ENCODE results near the gene TPGS1.
"Not testable (repeated sequence)": the region's sequence is repeated elsewhere in the genome, so short reads cannot be mapped to it uniquely, and the experiment has no call there.

TPGS1 gene

GRCh38 chr19:478236-478903 lies 28.9 kb upstream of the TPGS1 start:
- no peak for DNase-seq

DNA sequence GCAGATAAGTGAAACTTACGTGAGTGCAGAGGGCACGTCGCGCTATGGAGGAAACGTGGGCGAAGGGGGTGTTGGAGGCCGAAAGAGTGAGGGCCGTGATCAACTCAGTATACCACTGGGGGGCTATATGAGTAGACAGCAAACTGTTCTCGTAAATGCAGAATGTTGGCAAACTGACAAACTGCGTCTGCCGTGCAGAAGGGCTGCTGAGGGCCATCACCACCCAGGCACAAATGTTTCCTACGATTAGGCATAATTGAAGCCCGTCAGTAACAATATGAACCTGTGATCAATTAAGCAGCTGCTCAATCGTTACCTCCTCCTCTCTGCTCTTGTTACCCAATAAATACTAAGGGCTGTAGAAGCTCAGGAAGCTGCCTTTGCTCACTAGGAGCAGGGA lies 28.3 kb upstream of the TPGS1 start:
- no peak for DNase-seq

GRCh38 chr19:480016-480855 lies 27.1 kb upstream of the TPGS1 start:
- no peak for DNase-seq

GRCh38 chr19:481100-481499 lies 26.2 kb upstream of the TPGS1 start:
- DNase-seq: not testable (repeated sequence)

DNA sequence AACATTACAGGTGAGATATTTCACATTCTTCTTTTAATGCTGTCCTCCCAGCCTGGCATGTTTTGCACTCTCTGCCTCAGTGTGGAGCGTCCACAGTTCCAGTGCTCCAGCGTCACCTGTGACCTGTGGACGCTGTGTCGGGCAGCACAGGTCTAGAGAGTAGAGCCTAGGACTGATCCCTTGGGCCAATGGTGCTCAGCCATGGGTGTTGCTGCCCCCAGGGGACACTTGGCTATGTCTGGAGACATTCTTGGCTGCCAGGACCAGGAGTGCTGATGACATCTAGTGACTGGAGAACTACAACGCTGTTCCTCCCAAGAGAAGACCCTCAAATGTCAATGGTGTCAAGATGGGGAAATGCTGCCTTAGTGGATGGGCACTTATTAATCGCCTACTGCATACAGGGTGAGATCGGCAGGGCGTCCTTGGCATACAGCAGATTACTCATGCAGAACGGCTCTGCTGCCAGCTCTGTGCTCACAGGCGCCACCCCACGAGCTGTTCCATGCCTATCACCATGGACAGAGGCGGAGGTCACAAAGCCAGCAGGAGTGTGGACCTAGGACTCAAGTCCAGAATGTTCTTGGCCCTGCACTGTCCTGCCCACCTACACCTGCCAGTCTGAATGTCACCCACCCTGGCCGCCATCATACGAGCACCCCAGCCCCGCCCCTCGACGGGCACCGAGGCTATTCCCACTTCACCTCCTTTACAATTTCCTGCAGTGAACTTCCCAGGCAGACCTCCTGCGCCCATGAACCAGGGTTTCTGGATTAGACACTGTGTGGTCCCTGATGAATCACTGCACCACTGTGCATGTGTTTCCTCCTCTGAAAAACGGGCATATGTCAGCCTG lies 24.9 kb upstream of the TPGS1 start:
- DNase-seq: no peak

DNA sequence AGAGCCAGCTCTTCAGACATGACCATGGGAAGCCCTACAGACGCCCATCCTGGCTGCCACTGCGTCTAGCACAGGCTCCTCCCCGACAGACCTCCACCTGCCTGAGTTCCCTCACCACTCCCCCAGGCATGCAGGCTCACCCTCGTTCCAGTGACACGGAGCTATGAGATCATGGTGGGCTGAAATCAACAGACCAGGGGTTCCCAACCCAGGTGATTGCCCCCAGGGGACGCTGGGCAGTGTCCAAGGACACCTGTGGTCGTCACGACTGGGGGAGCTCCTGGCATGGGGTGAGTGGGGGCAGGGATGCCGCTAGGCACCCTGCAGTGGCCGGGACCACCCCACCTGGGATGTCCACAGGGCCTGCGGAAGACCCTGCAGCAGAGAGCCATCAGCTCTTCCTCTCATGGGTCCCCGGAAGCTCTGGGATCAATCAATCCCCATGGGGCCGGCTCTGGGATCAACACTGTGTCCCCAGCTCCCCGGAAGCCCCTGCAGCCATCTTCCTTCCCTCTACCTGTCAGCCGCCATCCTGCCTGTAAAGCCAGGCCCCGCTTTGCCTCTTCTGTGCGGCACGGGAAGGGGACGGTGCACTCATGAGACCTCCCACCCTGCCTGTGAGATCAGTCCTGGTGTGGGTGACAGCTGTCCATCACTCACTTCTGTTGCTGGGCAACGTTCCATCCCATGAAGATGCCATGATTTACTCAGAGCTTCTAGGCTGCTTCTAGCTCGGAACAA lies 23.8 kb upstream of the TPGS1 start:
- no peak for DNase-seq

DNA sequence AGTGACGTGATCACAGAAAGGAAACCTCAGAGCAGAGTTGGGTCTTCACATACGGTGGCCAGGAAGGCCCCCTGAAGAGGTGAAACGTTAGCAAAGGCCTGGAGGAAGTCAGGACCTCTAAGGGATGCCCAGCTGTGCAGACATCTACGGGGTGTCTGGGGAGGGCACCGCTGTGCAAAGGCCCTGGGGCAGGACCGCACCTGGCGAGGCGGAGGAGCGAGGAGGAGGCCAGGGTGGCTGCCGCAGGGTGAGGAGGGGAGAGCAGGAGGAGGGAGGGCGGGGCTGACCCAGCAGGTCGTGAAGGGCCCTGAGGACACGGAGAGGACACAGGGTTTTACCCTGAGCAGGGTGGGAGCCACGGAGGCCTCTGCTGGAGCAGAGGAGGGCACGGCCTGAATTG lies 22.8 kb upstream of the TPGS1 start:
- DNase-seq: no peak

DNA sequence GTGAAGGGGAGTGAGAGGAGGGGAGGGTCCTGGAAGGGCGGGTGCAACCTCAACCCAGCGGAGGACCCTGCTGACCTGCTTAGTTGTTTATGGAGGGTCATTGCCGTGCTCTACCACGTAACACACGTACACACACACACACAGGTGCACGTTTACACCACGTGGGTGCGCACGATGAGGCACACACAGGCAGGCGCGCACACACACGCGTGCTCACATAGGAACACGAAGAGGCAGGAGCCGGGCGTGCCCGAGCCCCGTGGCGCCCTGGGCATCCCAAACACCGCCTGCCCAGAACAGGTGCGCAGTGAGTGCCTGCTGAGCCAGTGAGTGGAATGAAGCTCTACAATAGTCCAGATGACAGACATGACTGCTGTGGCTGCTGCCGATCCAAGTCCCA lies 22.2 kb upstream of the TPGS1 start:
- DNase-seq: no peak

DNA sequence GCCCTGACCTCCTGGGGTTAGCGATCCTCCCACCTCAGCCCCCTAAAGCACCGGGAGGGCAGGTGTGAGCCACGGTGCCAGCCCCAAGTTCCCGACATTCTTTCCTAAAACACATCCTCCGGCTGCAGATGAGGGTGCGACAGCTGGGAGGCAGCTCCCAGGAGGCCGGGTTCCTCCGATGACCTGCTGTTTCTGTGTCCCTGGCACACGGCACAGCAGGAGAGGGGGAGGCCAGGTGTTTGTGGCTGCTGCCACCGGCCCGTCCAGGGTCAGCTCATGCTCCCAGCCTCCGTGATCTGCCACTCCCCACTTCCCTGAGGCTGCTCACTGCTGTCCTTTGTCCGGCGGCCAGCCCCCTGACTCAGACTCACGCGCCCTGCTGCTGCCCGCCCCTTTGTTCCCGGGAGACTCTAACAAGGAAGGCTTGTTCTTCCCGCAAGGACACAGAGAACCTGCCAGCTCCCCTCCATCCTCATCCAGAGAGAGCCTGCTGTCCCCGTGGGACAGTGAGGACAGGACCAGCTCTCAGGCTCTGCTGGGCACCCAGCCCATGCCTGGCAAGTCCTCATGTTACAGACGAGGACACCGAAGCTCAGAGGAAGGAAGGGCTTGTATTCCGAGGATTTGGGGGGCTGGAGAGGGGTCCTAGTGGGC lies 21.6 kb upstream of the TPGS1 start:
- no peak for DNase-seq

GRCh38 chr19:488505-489417 lies 18.5 kb upstream of the TPGS1 start:
- DNase-seq: peak; percentile 55 to 88

- DNase-seq: no peak
Observed at GRCh38 chr19:489418-490196, 17.7 kb upstream of the TPGS1 start.

DNA sequence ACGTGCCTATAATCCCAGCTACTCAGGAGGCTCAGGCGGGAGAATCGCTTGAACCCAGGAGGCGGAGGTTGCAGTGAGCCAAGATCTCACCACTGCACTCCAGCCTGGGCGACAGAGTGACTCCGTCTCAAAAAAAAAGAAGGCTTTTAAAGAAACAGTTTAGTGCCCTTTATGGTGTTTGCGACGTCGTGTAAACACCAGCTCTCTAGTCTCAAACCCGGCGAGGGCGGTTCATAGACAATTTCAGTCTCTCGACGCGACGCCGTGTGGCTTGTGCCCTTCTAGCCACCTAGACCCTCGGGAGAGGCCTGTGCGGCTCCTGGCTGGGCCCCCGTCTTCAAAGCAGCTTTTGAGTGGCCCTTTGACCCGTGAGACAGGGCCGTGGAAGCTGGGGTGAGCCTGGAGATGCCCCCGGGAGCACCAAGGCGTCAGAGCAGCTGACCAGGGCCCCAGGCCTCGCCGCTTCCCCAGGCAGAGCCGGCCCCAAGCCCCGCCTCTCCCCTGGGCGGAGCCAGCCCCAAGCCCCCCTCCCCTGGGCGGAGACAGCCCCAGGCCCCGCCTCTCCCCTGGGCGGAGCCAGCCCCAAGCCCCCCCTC lies 16.1 kb upstream of the TPGS1 start:
- no peak for DNase-seq

- no peak for DNase-seq
Observed at GRCh38 chr19:492091-492531, 15.2 kb upstream of the TPGS1 start.

GRCh38 chr19:493391-494170 lies 13.7 kb upstream of the TPGS1 start:
- no peak for DNase-seq

GRCh38 chr19:494171-495080 lies 12.9 kb upstream of the TPGS1 start:
- DNase-seq: no peak

- no peak for DNase-seq
Observed at GRCh38 chr19:495081-495401, 12.3 kb upstream of the TPGS1 start.

- no peak for DNase-seq
Observed at GRCh38 chr19:495402-496111, 11.7 kb upstream of the TPGS1 start.

Measured in SW 1271 (cell line).